VCaP (cell line): ENCODE data around the gene MORC1.

Source experiments
- H3K27ac ChIP-seq: fragments of 450-650 bp; 2 replicates; pipeline ENCODE4 v1.5.1; 2017
- CTCF ChIP-seq: fragments of 450-650 bp; conservative IDR thresholded peaks from 2 replicates; pipeline ENCODE4 v1.5.1; 2017; ENCODE audit warnings: mild to moderate bottlenecking, moderate library complexity

The MORC1 gene, protein sequence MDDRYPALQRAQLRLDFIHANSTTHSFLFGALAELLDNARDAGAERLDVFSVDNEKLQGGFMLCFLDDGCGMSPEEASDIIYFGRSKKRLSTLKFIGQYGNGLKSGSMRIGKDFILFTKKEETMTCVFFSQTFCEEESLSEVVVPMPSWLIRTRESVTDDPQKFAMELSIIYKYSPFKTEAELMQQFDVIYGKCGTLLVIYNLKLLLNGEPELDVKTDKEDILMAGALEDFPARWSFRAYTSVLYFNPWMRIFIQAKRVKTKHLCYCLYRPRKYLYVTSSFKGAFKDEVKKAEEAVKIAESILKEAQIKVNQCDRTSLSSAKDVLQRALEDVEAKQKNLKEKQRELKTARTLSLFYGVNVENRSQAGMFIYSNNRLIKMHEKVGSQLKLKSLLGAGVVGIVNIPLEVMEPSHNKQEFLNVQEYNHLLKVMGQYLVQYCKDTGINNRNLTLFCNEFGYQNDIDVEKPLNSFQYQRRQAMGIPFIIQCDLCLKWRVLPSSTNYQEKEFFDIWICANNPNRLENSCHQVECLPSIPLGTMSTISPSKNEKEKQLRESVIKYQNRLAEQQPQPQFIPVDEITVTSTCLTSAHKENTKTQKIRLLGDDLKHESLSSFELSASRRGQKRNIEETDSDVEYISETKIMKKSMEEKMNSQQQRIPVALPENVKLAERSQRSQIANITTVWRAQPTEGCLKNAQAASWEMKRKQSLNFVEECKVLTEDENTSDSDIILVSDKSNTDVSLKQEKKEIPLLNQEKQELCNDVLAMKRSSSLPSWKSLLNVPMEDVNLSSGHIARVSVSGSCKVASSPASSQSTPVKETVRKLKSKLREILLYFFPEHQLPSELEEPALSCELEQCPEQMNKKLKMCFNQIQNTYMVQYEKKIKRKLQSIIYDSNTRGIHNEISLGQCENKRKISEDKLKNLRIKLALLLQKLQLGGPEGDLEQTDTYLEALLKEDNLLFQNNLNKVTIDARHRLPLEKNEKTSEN

GRCh38 chr3:109117939-109118338 lies at the start of gene MORC1:
TSS of gene MORC1 (minus strand) at chr3:109118134. CDS start at chr3:109118059, 75 bp downstream.
- no peak within 1 kb of the TSS for H3K27ac ChIP-seq
- TF ChIP-seq CTCF = no peak

GRCh38 chr3:109165905-109166304 lies 48.0 kb upstream of the MORC1 start:
- no peak overlapping the region for H3K27ac ChIP-seq
- TF ChIP-seq CTCF = no peak

- H3K27ac ChIP-seq = no peak overlapping the region
- TF ChIP-seq CTCF = no peak
These were observed 43.7 kb upstream of the MORC1 start for GRCh38 chr3:109161487-109162123.

- no peak for TF ChIP-seq CTCF
- no peak overlapping the region for H3K27ac ChIP-seq
These were observed 37.9 kb upstream of the MORC1 start for GRCh38 chr3:109155828-109156227.

GRCh38 chr3:109154979-109155378 lies 37.0 kb upstream of the MORC1 start:
- H3K27ac ChIP-seq = no peak overlapping the region
- TF ChIP-seq CTCF = no peak

DNA sequence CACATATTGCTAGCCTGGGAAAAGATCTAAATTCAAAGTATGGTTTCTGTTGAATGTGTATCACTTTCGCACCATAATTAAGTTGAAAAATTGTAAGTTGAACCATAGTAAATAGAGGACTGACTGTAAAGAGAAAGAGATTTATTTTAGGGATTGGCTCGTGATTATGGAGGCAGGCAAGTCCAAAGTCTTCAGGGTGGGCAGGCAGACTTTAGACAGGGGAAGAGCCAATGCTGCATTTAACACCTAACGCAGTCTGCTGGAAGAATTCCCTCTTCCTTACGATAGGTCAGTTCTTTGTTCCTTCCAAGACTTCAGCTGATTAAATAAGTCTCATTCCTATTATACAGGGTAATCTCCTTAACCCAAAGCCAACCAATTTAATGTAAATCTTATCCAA lies 34.4 kb upstream of the MORC1 start:
- no peak for TF ChIP-seq CTCF
- H3K27ac ChIP-seq = no peak overlapping the region

DNA sequence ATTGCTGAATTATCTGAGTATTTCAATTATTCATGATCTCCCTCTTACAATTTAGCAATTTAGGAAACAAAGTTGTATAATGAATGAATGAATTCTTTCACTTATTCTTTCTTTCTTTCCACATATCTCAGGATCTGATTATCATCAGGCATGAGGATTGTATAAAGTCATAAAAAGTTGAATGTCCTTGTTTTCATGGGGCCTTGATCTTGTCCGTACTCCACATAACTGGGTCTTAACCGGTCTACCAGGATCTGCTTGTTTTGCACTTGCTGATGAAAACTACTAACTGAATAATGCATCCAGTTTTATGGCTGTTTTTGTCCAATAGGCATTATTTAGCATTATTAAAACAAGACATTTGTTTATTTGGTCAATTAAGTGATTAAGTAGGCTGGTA lies 31.1 kb upstream of the MORC1 start:
- TF ChIP-seq CTCF = no peak
- H3K27ac ChIP-seq = no peak overlapping the region
